ENCODE measurements around the gene SERF2. TPM values are rescaled to one million over a fixed set of nuclear protein-coding genes. Genes with fewer than 3 reads are reported as not detected.

Gene SERF2
- total and polyA plus RNA-seq, 2 of the 8 experiments (the other 6 are each of a cell fraction or from before 2014, with no cell fraction given) = 655 to 999 TPM

DNA sequence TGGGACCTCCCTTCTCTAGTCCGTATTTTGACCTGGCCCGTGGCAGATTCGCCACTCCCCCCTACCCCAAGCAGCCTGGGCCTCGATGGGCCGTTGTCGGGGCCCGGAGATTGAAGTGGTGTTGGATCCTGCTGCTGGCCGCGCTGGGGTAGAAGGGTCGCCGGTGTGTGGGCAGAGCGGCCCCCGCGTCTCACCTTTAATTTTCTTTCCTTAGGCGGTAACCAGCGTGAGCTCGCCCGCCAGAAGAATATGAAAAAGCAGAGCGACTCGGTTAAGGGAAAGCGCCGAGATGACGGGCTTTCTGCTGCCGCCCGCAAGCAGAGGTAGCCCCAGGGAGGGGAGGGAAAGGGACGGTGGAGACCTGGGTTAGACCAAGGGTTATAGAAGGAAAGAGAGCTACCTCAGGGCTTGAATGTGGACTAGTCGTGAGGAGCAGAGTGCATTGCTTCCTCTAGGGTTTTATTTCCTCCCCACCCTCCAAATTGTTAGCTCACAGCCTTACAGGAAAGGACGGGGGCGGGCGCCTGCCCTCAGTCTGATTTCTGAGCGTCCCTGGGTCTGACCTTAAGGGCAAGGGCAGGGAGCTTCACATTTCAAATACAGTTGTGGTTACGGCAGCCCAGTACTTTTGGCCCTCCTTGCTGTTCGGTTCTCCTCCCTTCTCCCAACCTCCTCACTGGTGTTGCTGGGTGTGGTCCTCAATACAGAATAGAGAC, 799 bp downstream of the SERF2 start:
- Histone ChIP-seq H3K4me3 (ENCODE audit: extremely low read depth in 1 of 4, insufficient read depth in 2 of 4, low read depth in 3 of 4, low read length in 4 of 4) (peak overlapping the region; percentile 86 to 97 (median 95)), H3K36me3 (ENCODE audit: control insufficient read depth in 2 of 4, insufficient read depth in 4 of 4, low read length in 3 of 4) (peaks cover 7 to 41% (median 21%) of the 10 kb centered on the region in 4 experiments), H2BK12ac (ENCODE audit: low read depth, low read length) (no peak overlapping the region), H3K27me3 (replicated peaks in 1 of 4; ENCODE audit: control insufficient read depth in 3 of 4, extremely low read depth in 1 of 4, insufficient read depth in 3 of 4, low read length in 3 of 4) (no peaks in the 10 kb centered on the region), H3K23me2 (ENCODE audit: low read depth, low read length) (peaks cover 4% of the 10 kb centered on the region), H4K20me1 (replicated peaks in 1 of 2; ENCODE audit: control insufficient read depth in 1 of 2, insufficient read depth in 2 of 2, low read length in 2 of 2) (peaks cover 4 to 17% of the 10 kb centered on the region in 2 experiments), H3K56ac (replicated peaks; ENCODE audit: insufficient read length, low read depth, low read length) (peak overlapping the region; percentile 91), H3K9me3 (ENCODE audit: insufficient read depth in 2 of 2, low read depth in 1 of 2, low read length in 1 of 2) (no peaks in the 10 kb centered on the region), H4K5ac (ENCODE audit: insufficient read length, low read depth, low read length) (peak overlapping the region; percentile 91), H3K79me2 (ENCODE audit: control insufficient read depth in 1 of 2, insufficient read depth in 2 of 2, low read length in 2 of 2) (peaks cover 0 to 26% of the 10 kb centered on the region in 2 experiments; a peak in 2 of 4 replicates), H3K9ac (replicated peaks in 1 of 4; ENCODE audit: extremely low read depth in 1 of 4, low read depth in 3 of 4, low read length in 3 of 4) (peak overlapping the region; percentile 93 to 99 (median 96)), H2AFZ (ENCODE audit: low read length) (no peak overlapping the region), H2BK120ac (replicated peaks; ENCODE audit: low read depth, low read length) (no peak overlapping the region), H4K8ac (ENCODE audit: extremely low read depth, insufficient read depth, low read length) (peak overlapping the region; percentile 88; the same call in 1 of the 2 replicates), H3K4ac (replicated peaks; ENCODE audit: insufficient read length, low read depth, low read length) (no peak overlapping the region), H3K18ac (ENCODE audit: extremely low read depth, low read length) (peak overlapping the region; percentile 89; the same call in 1 of the 2 replicates), H2BK5ac (ENCODE audit: low read depth, low read length) (peak overlapping the region; percentile 95; the same call in 1 of the 2 replicates), H2BK20ac (ENCODE audit: low read length) (no peak overlapping the region), H3K4me1 (replicated peaks in 1 of 4; ENCODE audit: control insufficient read depth in 3 of 4, insufficient read depth in 4 of 4, low read length in 3 of 4) (peaks cover 19 to 27% (median 22%) of the 10 kb centered on the region in 4 experiments; a peak in 6 of 7 replicates), H4K91ac (replicated peaks; ENCODE audit: insufficient read length, low read length) (peak overlapping the region; percentile 96), H3K23ac (ENCODE audit: insufficient read length) (no peak overlapping the region), H2BK15ac (ENCODE audit: low read length) (no peak overlapping the region), H3K4me2 (ENCODE audit: insufficient read depth in 1 of 2, low read depth in 2 of 2, low read length in 2 of 2) (peak overlapping the region; percentile 92 to 98), H3K27ac (ENCODE audit: low read depth, low read length) (peak overlapping the region; percentile 95), H2AK5ac (ENCODE audit: low read depth, low read length) (peak overlapping the region; percentile 46; the same call in 1 of the 2 replicates), H3K79me1 (ENCODE audit: low read depth, low read length) (peaks cover 19% of the 10 kb centered on the region), H3K14ac (ENCODE audit: insufficient read length) (no peak overlapping the region)
- 14% methylated on average over 33 of the region's 33 CpGs; no CpG with 5 or more reads in 1 of the 2 experiments for WGBS, 2 experiments (ENCODE audit: extremely low coverage in 1 of 2, insufficient coverage in 1 of 2, insufficient read length in 1 of 2, insufficient replicate concordance in 2 of 2, low coverage in 1 of 2, low lambda C conversion rate in 2 of 2, missing lambda C conversion rate in 1 of 2)
- POLR2A ChIA-PET (ENCODE audit: partially characterized antibody) = interaction anchor here (0.6 to 4.9 kb wide), 9 partner anchors 10 to 278 kb away, joined by 3 to 39 read pairs (median 3); partner anchors contain the start of genes ELL3, MFAP1 and PDIA3
- CTCF ChIA-PET (ENCODE audit: partially characterized antibody) = interaction anchor here (1.2 to 1.5 kb wide), 2 partner anchors 16 to 23 kb away, joined by 5 read pairs; partner anchors contain the start of gene ELL3
- no peak for DNase-seq (ENCODE audit: low read depth in 1 of 2, low spot score in 2 of 2)
- TF ChIP-seq TBP (IDR thresholded peaks at IDR 0.05; ENCODE audit: low read depth, low read length) (no peak), TAF7 (optimal IDR thresholded peaks at IDR 0.05; ENCODE audit: borderline replicate concordance, low read depth, low read length) (no peak), RAD21 (IDR thresholded peaks at IDR 0.05 in 1 of 2, conservative IDR thresholded peaks at IDR 0.05 in 1 of 2; ENCODE audit: low read depth in 2 of 2, low read length in 2 of 2) (no peak), KDM5A (IDR thresholded peaks at IDR 0.05; ENCODE audit: low read length) (0 out of 2 replicates have a peak, but pooled peaks have one; percentile 16), RNF2 (IDR thresholded peaks at IDR 0.05; ENCODE audit: borderline replicate concordance, low read depth, low read length, missing control alignments, poor library complexity, severe bottlenecking) (no peak)
- TF ChIP-seq, protein P1, sequence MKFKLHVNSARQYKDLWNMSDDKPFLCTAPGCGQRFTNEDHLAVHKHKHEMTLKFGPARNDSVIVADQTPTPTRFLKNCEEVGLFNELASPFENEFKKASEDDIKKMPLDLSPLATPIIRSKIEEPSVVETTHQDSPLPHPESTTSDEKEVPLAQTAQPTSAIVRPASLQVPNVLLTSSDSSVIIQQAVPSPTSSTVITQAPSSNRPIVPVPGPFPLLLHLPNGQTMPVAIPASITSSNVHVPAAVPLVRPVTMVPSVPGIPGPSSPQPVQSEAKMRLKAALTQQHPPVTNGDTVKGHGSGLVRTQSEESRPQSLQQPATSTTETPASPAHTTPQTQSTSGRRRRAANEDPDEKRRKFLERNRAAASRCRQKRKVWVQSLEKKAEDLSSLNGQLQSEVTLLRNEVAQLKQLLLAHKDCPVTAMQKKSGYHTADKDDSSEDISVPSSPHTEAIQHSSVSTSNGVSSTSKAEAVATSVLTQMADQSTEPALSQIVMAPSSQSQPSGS (IDR thresholded peaks at IDR 0.05; ENCODE audit: low read length) = 0 out of 2 replicates have a peak, but pooled peaks have one; percentile 1
- no peak for FAIRE-seq
